ENCODE data around the gene CENPVL2. TPM values are rescaled to one million over a fixed set of nuclear protein-coding genes. Genes with fewer than 3 reads are reported as not detected.

Gene CENPVL2
- total and polyA plus RNA-seq, 2 of the 8 experiments (the other 6 are each of a cell fraction or from before 2014, with no cell fraction given), result 3.2 to 8.0 TPM

DNA sequence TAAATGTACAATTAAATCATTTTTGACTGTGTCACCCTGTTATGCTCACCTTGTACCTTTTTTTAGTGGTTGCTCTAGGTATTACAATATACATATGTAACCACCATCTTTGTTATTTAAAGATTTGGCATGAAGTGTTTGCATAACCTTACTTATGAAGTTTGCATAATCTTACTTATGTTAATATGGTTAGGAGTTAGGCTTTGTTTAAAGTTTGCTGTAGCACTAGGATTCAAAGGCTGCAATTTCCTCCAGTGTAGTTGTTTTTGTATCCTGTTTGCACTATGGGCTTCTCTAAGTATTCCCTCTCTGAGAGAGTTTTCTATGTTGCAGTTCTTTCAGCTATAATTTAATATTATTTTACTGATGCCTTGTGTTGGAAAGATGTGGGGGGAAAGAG lies 45.6 kb upstream of the CENPVL2 start:
- no peaks in the 10 kb centered on the region for H3K9me3 ChIP-seq (ENCODE audit: insufficient read depth in 2 of 2, low read depth in 1 of 2, low read length in 1 of 2)
- H4K91ac ChIP-seq (replicated peaks; ENCODE audit: insufficient read length, low read length), result no peak overlapping the region
- ChIA-PET CTCF (ENCODE audit: partially characterized antibody) (no interaction called here), POLR2A (ENCODE audit: partially characterized antibody) (no interaction called here)
- H3K27ac ChIP-seq (ENCODE audit: low read depth, low read length), result no peak overlapping the region
- H3K56ac ChIP-seq (replicated peaks; ENCODE audit: insufficient read length, low read depth, low read length), result no peak overlapping the region
- no peak overlapping the region for H2BK20ac ChIP-seq (ENCODE audit: low read length)
- DNase-seq (ENCODE audit: low read depth in 1 of 2, low spot score in 2 of 2) (no peak), FAIRE-seq (peak; percentile 88)
- 0 out of 4 replicates have a peak overlapping the region, but pooled peaks of 1 of the 2 experiments have one; percentile 44 for H3K4me2 ChIP-seq (ENCODE audit: insufficient read depth in 1 of 2, low read depth in 2 of 2, low read length in 2 of 2)
- H3K4ac ChIP-seq (replicated peaks; ENCODE audit: insufficient read length, low read depth, low read length), result no peak overlapping the region
- peak overlapping the region in 1 of 4 experiments; percentile 24; a peak in 1 of 8 replicates for H3K4me3 ChIP-seq (ENCODE audit: extremely low read depth in 1 of 4, insufficient read depth in 2 of 4, low read depth in 3 of 4, low read length in 4 of 4)
- H2BK15ac ChIP-seq (ENCODE audit: low read length), result no peak overlapping the region
- no peak overlapping the region for H3K23ac ChIP-seq (ENCODE audit: insufficient read length)
- no peaks in the 10 kb centered on the region for H3K36me3 ChIP-seq (ENCODE audit: control insufficient read depth in 2 of 4, insufficient read depth in 4 of 4, low read length in 3 of 4)
- H2BK120ac ChIP-seq (replicated peaks; ENCODE audit: low read depth, low read length), result no peak overlapping the region
- no peak overlapping the region for H2AK5ac ChIP-seq (ENCODE audit: low read depth, low read length)
- no peak overlapping the region for H2BK12ac ChIP-seq (ENCODE audit: low read depth, low read length)
- H3K9ac ChIP-seq (replicated peaks in 1 of 4; ENCODE audit: extremely low read depth in 1 of 4, low read depth in 3 of 4, low read length in 3 of 4), result no peak overlapping the region
- H3K27me3 ChIP-seq (replicated peaks in 1 of 4; ENCODE audit: control insufficient read depth in 3 of 4, extremely low read depth in 1 of 4, insufficient read depth in 3 of 4, low read length in 3 of 4), result peaks cover 0 to 6% (median under 1%) of the 10 kb centered on the region in 4 experiments; a peak in 4 of 7 replicates
- H3K14ac ChIP-seq (ENCODE audit: insufficient read length), result no peak overlapping the region
- no peak for TF ChIP-seq SIN3A (conservative IDR thresholded peaks at IDR 0.05 in 1 of 2, IDR thresholded peaks at IDR 0.05 in 1 of 2; ENCODE audit: low read depth in 1 of 2, low read length in 2 of 2)
- no peak for TF ChIP-seq RBBP5 (IDR thresholded peaks at IDR 0.05; ENCODE audit: borderline replicate concordance, low read depth, low read length)
- TF ChIP-seq CTBP2 (IDR thresholded peaks at IDR 0.05; ENCODE audit: borderline replicate concordance, insufficient read depth, insufficient read length, low read length), result no peak
- TF ChIP-seq POU5F1 (IDR thresholded peaks at IDR 0.05; ENCODE audit: low read depth, low read length), result no peak
- TF ChIP-seq SP4 (IDR thresholded peaks at IDR 0.05; ENCODE audit: low read length), result no peak
- TF ChIP-seq TAF1 (IDR thresholded peaks at IDR 0.05; ENCODE audit: low read depth, low read length), result no peak
- TF ChIP-seq, protein P1, sequence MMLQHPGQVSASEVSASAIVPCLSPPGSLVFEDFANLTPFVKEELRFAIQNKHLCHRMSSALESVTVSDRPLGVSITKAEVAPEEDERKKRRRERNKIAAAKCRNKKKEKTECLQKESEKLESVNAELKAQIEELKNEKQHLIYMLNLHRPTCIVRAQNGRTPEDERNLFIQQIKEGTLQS (IDR thresholded peaks at IDR 0.05; ENCODE audit: insufficient read depth, low read depth, low read length), result no peak
- no peak for TF ChIP-seq NRF1 (IDR thresholded peaks at IDR 0.05; ENCODE audit: low read depth, low read length)
- TF ChIP-seq POLR2A (IDR thresholded peaks at IDR 0.05; ENCODE audit: control extremely low read depth in 1 of 2, low read depth in 2 of 2, low read length in 2 of 2), result no peak
- no peaks in the 10 kb centered on the region for H4K20me1 ChIP-seq (replicated peaks in 1 of 2; ENCODE audit: control insufficient read depth in 1 of 2, insufficient read depth in 2 of 2, low read length in 2 of 2)
- no peaks in the 10 kb centered on the region for H3K23me2 ChIP-seq (ENCODE audit: low read depth, low read length)
- no peak overlapping the region for H3K18ac ChIP-seq (ENCODE audit: extremely low read depth, low read length)
- no peaks in the 10 kb centered on the region for H3K79me1 ChIP-seq (ENCODE audit: low read depth, low read length)
- H4K5ac ChIP-seq (ENCODE audit: insufficient read length, low read depth, low read length), result no peak overlapping the region
- peaks cover 0 to 2% (median under 1%) of the 10 kb centered on the region in 4 experiments; a peak in 1 of 7 replicates for H3K4me1 ChIP-seq (replicated peaks in 1 of 4; ENCODE audit: control insufficient read depth in 3 of 4, insufficient read depth in 4 of 4, low read length in 3 of 4)
- no peak overlapping the region for H2BK5ac ChIP-seq (ENCODE audit: low read depth, low read length)
- no peaks in the 10 kb centered on the region for H3K79me2 ChIP-seq (ENCODE audit: control insufficient read depth in 1 of 2, insufficient read depth in 2 of 2, low read length in 2 of 2)
- no peak overlapping the region for H4K8ac ChIP-seq (ENCODE audit: extremely low read depth, insufficient read depth, low read length)
- H2AFZ ChIP-seq (ENCODE audit: low read length), result no peak overlapping the region
